DND-41 (cell line): ENCODE measurements around the gene TMEM11.

Experiments used
- CTCF ChIP-seq: IDR thresholded peaks from 2 replicates; pipeline ENCODE4 v1.5.1; 2012; ENCODE audit warnings: borderline replicate concordance, low read length, moderate library complexity, mild to moderate bottlenecking; ENCODE audit not compliant: poor library complexity, severe bottlenecking; ENCODE audit errors: extremely low read depth
- EZH2 ChIP-seq: IDR thresholded peaks from 3 replicates; pipeline ENCODE4 v1.6.1; 2012; ENCODE audit warnings: borderline replicate concordance, low read depth, mild to moderate bottlenecking, moderate library complexity, low read length, inconsistent platforms; ENCODE audit not compliant: severe bottlenecking

DNA sequence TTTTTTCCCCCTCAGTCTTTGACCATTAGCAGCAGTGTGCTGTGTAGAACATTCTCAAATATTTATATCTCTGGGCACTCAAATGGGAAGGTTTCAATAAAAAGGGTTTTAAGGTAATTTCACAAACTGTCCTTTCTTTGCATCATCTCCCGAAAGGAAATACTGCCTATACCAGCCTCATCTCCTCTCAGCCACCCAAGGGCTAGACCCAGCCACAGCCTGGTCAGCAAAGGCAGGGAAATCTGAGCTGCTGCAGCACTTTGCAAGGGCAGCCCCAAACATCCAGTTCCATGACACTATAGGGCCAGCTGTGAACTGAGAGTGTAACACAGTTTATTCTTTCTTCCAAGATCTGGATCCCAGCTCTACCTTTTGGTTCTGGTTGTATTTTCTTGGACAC, 28.9 kb downstream of the TMEM11 start:
- TF ChIP-seq CTCF (no peak), EZH2 (no peak)
